ENCODE results near the gene REEP1.

The REEP1 gene

GRCh38 chr2:86271248-86271647 lies 66.2 kb downstream of the REEP1 start:
- TF ChIP-seq GATA3 (IDR thresholded peaks at IDR 0.05; ENCODE audit: low read depth, low read length) (no peak), GATA2 (IDR thresholded peaks at IDR 0.05; ENCODE audit: low read depth, low read length) (no peak)

GRCh38 chr2:86263956-86264355 lies 73.5 kb downstream of the REEP1 start:
- TF ChIP-seq GATA3 (IDR thresholded peaks at IDR 0.05; ENCODE audit: low read depth, low read length) (no peak), GATA2 (IDR thresholded peaks at IDR 0.05; ENCODE audit: low read depth, low read length) (no peak)

GRCh38 chr2:86260978-86261377 lies 76.4 kb downstream of the REEP1 start:
- TF ChIP-seq GATA2 (IDR thresholded peaks at IDR 0.05; ENCODE audit: low read depth, low read length) (no peak), GATA3 (IDR thresholded peaks at IDR 0.05; ENCODE audit: low read depth, low read length) (no peak)

- TF ChIP-seq GATA3 (IDR thresholded peaks at IDR 0.05; ENCODE audit: low read depth, low read length): no peak
- no peak for TF ChIP-seq GATA2 (IDR thresholded peaks at IDR 0.05; ENCODE audit: low read depth, low read length)
Measured at GRCh38 chr2:86258106-86258505, 79.3 kb downstream of the REEP1 start.

GRCh38 chr2:86256982-86257381 lies 80.4 kb downstream of the REEP1 start:
- TF ChIP-seq GATA2 (IDR thresholded peaks at IDR 0.05; ENCODE audit: low read depth, low read length) (no peak), GATA3 (IDR thresholded peaks at IDR 0.05; ENCODE audit: low read depth, low read length) (no peak)

- TF ChIP-seq GATA3 (IDR thresholded peaks at IDR 0.05; ENCODE audit: low read depth, low read length): no peak
- no peak for TF ChIP-seq GATA2 (IDR thresholded peaks at IDR 0.05; ENCODE audit: low read depth, low read length)
Measured at GRCh38 chr2:86256300-86256699, 81.1 kb downstream of the REEP1 start.

- TF ChIP-seq GATA3 (IDR thresholded peaks at IDR 0.05; ENCODE audit: low read depth, low read length): no peak
- TF ChIP-seq GATA2 (IDR thresholded peaks at IDR 0.05; ENCODE audit: low read depth, low read length): no peak
Measured at GRCh38 chr2:86254576-86255538, 82.6 kb downstream of the REEP1 start.

GRCh38 chr2:86253424-86253823 lies 84.0 kb downstream of the REEP1 start:
- no peak for TF ChIP-seq GATA2 (IDR thresholded peaks at IDR 0.05; ENCODE audit: low read depth, low read length)
- TF ChIP-seq GATA3 (IDR thresholded peaks at IDR 0.05; ENCODE audit: low read depth, low read length): no peak

GRCh38 chr2:86251840-86252266 lies 85.6 kb downstream of the REEP1 start:
- TF ChIP-seq GATA2 (IDR thresholded peaks at IDR 0.05; ENCODE audit: low read depth, low read length): no peak
- TF ChIP-seq GATA3 (IDR thresholded peaks at IDR 0.05; ENCODE audit: low read depth, low read length): no peak

GRCh38 chr2:86249579-86250391 lies 87.6 kb downstream of the REEP1 start:
- no peak for TF ChIP-seq GATA2 (IDR thresholded peaks at IDR 0.05; ENCODE audit: low read depth, low read length)
- no peak for TF ChIP-seq GATA3 (IDR thresholded peaks at IDR 0.05; ENCODE audit: low read depth, low read length)

- TF ChIP-seq GATA2 (IDR thresholded peaks at IDR 0.05; ENCODE audit: low read depth, low read length) (no peak), GATA3 (IDR thresholded peaks at IDR 0.05; ENCODE audit: low read depth, low read length) (no peak)
Measured at GRCh38 chr2:86249176-86249575, 88.2 kb downstream of the REEP1 start.

GRCh38 chr2:86243950-86244733 lies 93.3 kb downstream of the REEP1 start:
- TF ChIP-seq GATA2 (IDR thresholded peaks at IDR 0.05; ENCODE audit: low read depth, low read length): no peak
- TF ChIP-seq GATA3 (IDR thresholded peaks at IDR 0.05; ENCODE audit: low read depth, low read length): no peak

GRCh38 chr2:86243272-86243671 lies 94.2 kb downstream of the REEP1 start:
- no peak for TF ChIP-seq GATA3 (IDR thresholded peaks at IDR 0.05; ENCODE audit: low read depth, low read length)
- TF ChIP-seq GATA2 (IDR thresholded peaks at IDR 0.05; ENCODE audit: low read depth, low read length): no peak

GRCh38 chr2:86241611-86242010 lies 95.8 kb downstream of the REEP1 start:
- TF ChIP-seq GATA2 (IDR thresholded peaks at IDR 0.05; ENCODE audit: low read depth, low read length) (no peak), GATA3 (IDR thresholded peaks at IDR 0.05; ENCODE audit: low read depth, low read length) (no peak)

All from SH-SY5Y (cell line).